ENCODE data around the gene TEX51. TPM values are rescaled to one million over a fixed set of nuclear protein-coding genes. Genes with fewer than 3 reads are reported as not detected.

TEX51 gene
- total and polyA plus RNA-seq, 2 experiments from 2014 or later: not detected

GRCh38 chr2:126851756-126852155 is 46.9 kb upstream of the TEX51 start:
- Histone ChIP-seq H3K9me3 (ENCODE audit: low read depth) (no peaks in the 10 kb centered on the region), H3K4me1 (ENCODE audit: low read depth) (peaks cover 8% of the 10 kb centered on the region), H3K4me3 (no peak overlapping the region), H3K27ac (no peak overlapping the region), H3K36me3 (no peaks in the 10 kb centered on the region), H3K27me3 (no peaks in the 10 kb centered on the region)
- no peak for DNase-seq (ENCODE audit: low read depth in 1 of 2, low spot score in 1 of 2)
- no peak for TF ChIP-seq CTCF (IDR thresholded peaks at IDR 0.05; ENCODE audit: low read depth, low read length)

- Histone ChIP-seq H3K36me3 (no peaks in the 10 kb centered on the region), H3K27ac (no peak overlapping the region), H3K9me3 (ENCODE audit: low read depth) (no peaks in the 10 kb centered on the region), H3K4me3 (no peak overlapping the region), H3K27me3 (no peaks in the 10 kb centered on the region), H3K4me1 (ENCODE audit: low read depth) (peaks cover 8% of the 10 kb centered on the region)
- no peak for TF ChIP-seq CTCF (IDR thresholded peaks at IDR 0.05; ENCODE audit: low read depth, low read length)
- no peak for DNase-seq (ENCODE audit: low read depth in 1 of 2, low spot score in 1 of 2)
These were observed 46.3 kb upstream of the TEX51 start for GRCh38 chr2:126852361-126852760.

- TF ChIP-seq CTCF (IDR thresholded peaks at IDR 0.05; ENCODE audit: low read depth, low read length): no peak
- H3K4me3 ChIP-seq: no peak overlapping the region
- no peaks in the 10 kb centered on the region for H3K36me3 ChIP-seq
- peaks cover 8% of the 10 kb centered on the region for H3K4me1 ChIP-seq (ENCODE audit: low read depth)
- no peak for DNase-seq (ENCODE audit: low read depth in 1 of 2, low spot score in 1 of 2)
- no peaks in the 10 kb centered on the region for H3K9me3 ChIP-seq (ENCODE audit: low read depth)
- H3K27me3 ChIP-seq: no peaks in the 10 kb centered on the region
- H3K27ac ChIP-seq: no peak overlapping the region
These were observed 43.1 kb upstream of the TEX51 start for GRCh38 chr2:126855606-126856005.

GRCh38 chr2:126856403-126856802 is 42.3 kb upstream of the TEX51 start:
- Histone ChIP-seq H3K4me3 (no peak overlapping the region), H3K27me3 (no peaks in the 10 kb centered on the region), H3K9me3 (ENCODE audit: low read depth) (no peaks in the 10 kb centered on the region), H3K4me1 (ENCODE audit: low read depth) (peaks cover 8% of the 10 kb centered on the region), H3K27ac (no peak overlapping the region), H3K36me3 (no peaks in the 10 kb centered on the region)
- TF ChIP-seq CTCF (IDR thresholded peaks at IDR 0.05; ENCODE audit: low read depth, low read length): no peak
- DNase-seq (ENCODE audit: low read depth in 1 of 2, low spot score in 1 of 2): peak in 1 of 2 donors; percentile 41

GRCh38 chr2:126857502-126857901 is 41.2 kb upstream of the TEX51 start:
- TF ChIP-seq CTCF (IDR thresholded peaks at IDR 0.05; ENCODE audit: low read depth, low read length): no peak
- Histone ChIP-seq H3K36me3 (no peaks in the 10 kb centered on the region), H3K27ac (no peak overlapping the region), H3K4me1 (ENCODE audit: low read depth) (peaks cover 8% of the 10 kb centered on the region), H3K4me3 (no peak overlapping the region), H3K9me3 (ENCODE audit: low read depth) (no peaks in the 10 kb centered on the region), H3K27me3 (no peaks in the 10 kb centered on the region)
- no peak for DNase-seq (ENCODE audit: low read depth in 1 of 2, low spot score in 1 of 2)

- peaks cover 8% of the 10 kb centered on the region for H3K4me1 ChIP-seq (ENCODE audit: low read depth)
- H3K9me3 ChIP-seq (ENCODE audit: low read depth): no peaks in the 10 kb centered on the region
- DNase-seq (ENCODE audit: low read depth in 1 of 2, low spot score in 1 of 2): no peak
- no peaks in the 10 kb centered on the region for H3K27me3 ChIP-seq
- H3K36me3 ChIP-seq: no peaks in the 10 kb centered on the region
- no peak overlapping the region for H3K4me3 ChIP-seq
- no peak overlapping the region for H3K27ac ChIP-seq
- TF ChIP-seq CTCF (IDR thresholded peaks at IDR 0.05; ENCODE audit: low read depth, low read length): no peak
These were observed 40.7 kb upstream of the TEX51 start for GRCh38 chr2:126858013-126858412.
